Stomach (tissue), 9 donors: ENCODE measurements around the gene PBX3. TPM values are rescaled to one million over a fixed set of nuclear protein-coding genes. Genes with fewer than 3 reads are reported as not detected.
A peak's percentile ranks its signal among the peaks of the same experiment; 100 is the strongest.

Experiments
- DNase-seq, 2 donors: peaks; one replicate each; pipeline versions ENCODE4 v3.0.0 to v3.0.0-alpha.2; 2013 to 2019
- H3K27ac ChIP-seq, 5 donors: fragments of 200-600 bp in 4 of 5; sonication (generic) in 4 of 5; one replicate each; pipeline ENCODE4 v1.5.1; 2013 to 2019; ENCODE audit warnings: mild to moderate bottlenecking in 1 of 5, moderate library complexity in 1 of 5
- H3K27me3 ChIP-seq, 3 donors: fragments of 200-600 bp; sonication (generic); one replicate each; pipeline ENCODE4 v1.5.1; 2017 to 2019; ENCODE audit warnings: mixed run types in 1 of 3
- H3K36me3 ChIP-seq, 4 donors: fragments of 200-600 bp; sonication (generic); 1 replicate in 3 of 4; 2 replicates in 1 of 4; pipeline ENCODE4 v1.5.1; 2016 to 2019
- H3K4me1 ChIP-seq, 4 donors: fragments of 200-600 bp; sonication (generic); one replicate each; pipeline ENCODE4 v1.5.1; 2016 to 2019
- H3K4me3 ChIP-seq, 4 donors: fragments of 200-600 bp; sonication (generic) in 3 of 4; one replicate each; pipeline ENCODE4 v1.5.1; 2016 to 2019; ENCODE audit warnings: mild to moderate bottlenecking in 1 of 4
- H3K9me3 ChIP-seq, 4 donors: fragments of 200-600 bp; sonication (generic); one replicate each; pipeline ENCODE4 v1.5.1; 2016 to 2019
- EP300 ChIP-seq: sonication (generic); formaldehyde crosslinking; IDR thresholded peaks from one replicate; pipeline ENCODE4 v1.6.1; 2017; ENCODE audit warnings: antibody characterized with exemption
- POLR2A ChIP-seq, 4 donors: fragments of 450-650 bp; IDR thresholded peaks; one replicate each; pipeline ENCODE4 v1.6.1; 2016; ENCODE audit warnings: antibody characterized with exemption in 4 of 4, control low read depth in 2 of 4, mild to moderate bottlenecking in 1 of 4, moderate library complexity in 1 of 4
- POLR2AphosphoS5 ChIP-seq, 3 donors: sonication (generic); formaldehyde crosslinking; IDR thresholded peaks; one replicate each; pipeline ENCODE4 v1.6.1; 2016; ENCODE audit warnings: antibody characterized with exemption in 3 of 3
- WGBS, 5 donors: extraction: QIAGEN DNeasy Blood & Tissue Kit in 3 of 5; methylation state at CpG; one replicate each; pipeline versions ENCODE4 v1.1.5 to v1.1.7; 2013 to 2018; 5-methylcytosine and 5-hydroxymethylcytosine counted together
- intact Hi-C: fragments of 100-400 bp; cut with DNase I; formaldehyde crosslinking; loops from one replicate; pipeline ENCODE4 v1.15.1; 2023; ENCODE audit warnings: low total_unique reads
- polyA plus RNA-seq, 3 donors: library from polyadenylated mRNA; stranded (reverse); fragments of 200-250 nt; gene quantifications; one replicate each; pipeline ENCODE4 v1.2.3, GENCODE V29; 2013
- total RNA-seq, 5 donors: library from RNA; depleted of rRNA; stranded (reverse); fragments of >200 nt; gene quantifications; one replicate each; pipeline versions ENCODE4 v1.1.0 to v1.2.3, GENCODE V29; 2014 to 2016
- TF ChIP-seq, protein P1 (sequence below), 7 experiments: fragments of 450-650 bp in 4 of 7; fragments of 200-600 bp in 3 of 7; sonication (generic) in 3 of 7; IDR thresholded peaks; one replicate each; pipeline ENCODE4 v1.5.1; 2016 to 2019; ENCODE audit warnings: antibody characterized with exemption in 7 of 7, control low read depth in 2 of 7, mild to moderate bottlenecking in 1 of 7
- donor health status: healthy with polysubstance abuse.
- donor health status: Bipolar disorder and iron deficiency.
- donor health status: healthy.

Gene PBX3
- total and polyA plus RNA-seq, 8 donors = 9.3 to 59.1 (median 16.2) TPM

DNA sequence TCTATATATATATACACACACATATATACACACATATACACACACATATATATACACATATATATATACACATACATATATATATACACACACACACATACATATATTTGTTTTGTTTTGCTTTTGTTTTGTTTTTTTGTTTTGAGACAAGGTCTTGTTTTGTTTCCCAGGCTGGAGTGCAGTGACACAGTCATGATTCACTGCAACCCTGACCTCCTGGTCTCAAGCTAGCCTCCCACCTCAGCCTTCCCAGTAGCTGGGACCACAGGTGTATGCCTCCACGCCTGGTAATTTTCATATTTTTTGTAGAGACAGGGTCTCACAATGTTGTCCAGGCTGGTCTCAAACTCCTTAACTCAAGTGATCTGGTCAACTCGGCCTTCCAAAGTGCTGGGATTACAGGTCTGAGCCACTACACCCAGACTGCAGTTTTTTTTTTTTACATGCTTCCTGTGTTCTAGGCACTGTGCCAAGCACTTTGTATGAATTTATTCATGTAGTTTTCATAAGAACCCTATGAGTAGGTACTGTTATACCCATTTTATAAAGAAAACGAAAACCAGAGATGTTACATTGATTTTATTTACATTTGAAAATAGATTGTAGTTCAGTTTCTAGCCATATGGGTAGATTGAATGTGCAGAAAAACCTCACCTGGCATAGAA is 120.7 kb downstream of the PBX3 start:
- Histone ChIP-seq H3K27me3 (no peaks in the 10 kb centered on the region), H3K36me3 (no peaks in the 10 kb centered on the region), H3K4me3 (no peak overlapping the region), H3K9me3 (no peaks in the 10 kb centered on the region), H3K27ac (no peak overlapping the region), H3K4me1 (peaks cover 0 to 8% (median 3%) of the 10 kb centered on the region in 4 donors)
- DNase-seq = peak in 1 of 2 donors; percentile 37
- intact Hi-C loops = no loop called here
- no peak for TF ChIP-seq POLR2A (IDR thresholded peaks at IDR 0.05)
- TF ChIP-seq, protein P1, sequence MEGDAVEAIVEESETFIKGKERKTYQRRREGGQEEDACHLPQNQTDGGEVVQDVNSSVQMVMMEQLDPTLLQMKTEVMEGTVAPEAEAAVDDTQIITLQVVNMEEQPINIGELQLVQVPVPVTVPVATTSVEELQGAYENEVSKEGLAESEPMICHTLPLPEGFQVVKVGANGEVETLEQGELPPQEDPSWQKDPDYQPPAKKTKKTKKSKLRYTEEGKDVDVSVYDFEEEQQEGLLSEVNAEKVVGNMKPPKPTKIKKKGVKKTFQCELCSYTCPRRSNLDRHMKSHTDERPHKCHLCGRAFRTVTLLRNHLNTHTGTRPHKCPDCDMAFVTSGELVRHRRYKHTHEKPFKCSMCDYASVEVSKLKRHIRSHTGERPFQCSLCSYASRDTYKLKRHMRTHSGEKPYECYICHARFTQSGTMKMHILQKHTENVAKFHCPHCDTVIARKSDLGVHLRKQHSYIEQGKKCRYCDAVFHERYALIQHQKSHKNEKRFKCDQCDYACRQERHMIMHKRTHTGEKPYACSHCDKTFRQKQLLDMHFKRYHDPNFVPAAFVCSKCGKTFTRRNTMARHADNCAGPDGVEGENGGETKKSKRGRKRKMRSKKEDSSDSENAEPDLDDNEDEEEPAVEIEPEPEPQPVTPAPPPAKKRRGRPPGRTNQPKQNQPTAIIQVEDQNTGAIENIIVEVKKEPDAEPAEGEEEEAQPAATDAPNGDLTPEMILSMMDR (IDR thresholded peaks at IDR 0.05) = no peak
- no peak for TF ChIP-seq EP300
- no peak for TF ChIP-seq POLR2AphosphoS5 (IDR thresholded peaks at IDR 0.05)
- WGBS, 5 donors = 62 to 80% (median 76%) methylated on average over 3 of the region's 3 CpGs

DNA sequence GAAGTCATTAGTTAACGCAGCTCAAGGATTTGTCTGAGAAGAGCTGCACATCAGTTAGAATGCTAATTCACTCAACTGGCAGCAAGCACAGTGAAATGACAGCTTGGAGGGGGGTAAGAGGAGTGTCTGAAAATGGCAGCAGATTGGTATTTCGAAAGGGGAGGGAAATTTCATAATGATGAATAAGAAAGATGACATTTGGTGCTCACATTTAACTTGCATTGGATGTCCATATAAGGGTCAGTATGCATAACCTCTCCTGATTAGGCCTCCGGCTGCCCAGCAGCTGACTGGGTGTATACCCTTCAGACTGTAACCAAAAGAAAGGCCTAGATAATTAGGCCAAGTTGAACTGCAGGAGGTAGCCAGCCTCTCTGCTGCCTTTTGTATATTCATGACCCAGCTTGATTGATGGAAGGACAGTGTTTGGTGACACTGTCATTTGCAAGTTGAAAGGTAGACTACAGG is 131.0 kb downstream of the PBX3 start:
- no peaks in the 10 kb centered on the region for H3K27me3 ChIP-seq
- no peak overlapping the region for H3K4me3 ChIP-seq
- WGBS, 5 donors = 76 to 88% (median 79%) methylated on average over 3 of the region's 3 CpGs
- no peaks in the 10 kb centered on the region for H3K36me3 ChIP-seq
- H3K9me3 ChIP-seq = no peaks in the 10 kb centered on the region
- TF ChIP-seq, protein P1 (IDR thresholded peaks at IDR 0.05) = no peak
- TF ChIP-seq POLR2AphosphoS5 (IDR thresholded peaks at IDR 0.05) (no peak), POLR2A (IDR thresholded peaks at IDR 0.05) (no peak), EP300 (no peak)
- intact Hi-C loops = no loop called here
- H3K4me1 ChIP-seq = peaks cover 0 to 6% (median 0%) of the 10 kb centered on the region in 4 donors
- H3K27ac ChIP-seq = no peak overlapping the region
- no peak for DNase-seq

DNA sequence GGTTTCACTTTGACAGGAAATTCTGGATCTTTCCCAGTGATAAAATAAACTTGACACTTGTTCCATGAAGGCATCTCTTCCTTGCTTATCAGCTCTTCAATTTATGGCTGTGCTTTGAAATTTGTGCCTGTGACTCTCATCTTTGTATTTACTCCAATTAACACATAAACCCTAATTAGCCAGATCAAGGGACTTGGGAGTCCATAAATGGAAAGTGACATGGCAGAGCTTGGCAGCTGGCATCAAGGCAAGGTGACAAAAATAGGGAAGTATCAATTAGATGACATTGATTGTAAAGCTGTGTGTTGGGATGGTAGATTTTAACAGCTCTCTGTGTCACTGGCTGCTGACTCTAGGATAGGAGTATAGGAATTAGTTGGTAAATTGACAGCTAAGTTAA is 133.9 kb downstream of the PBX3 start:
- intact Hi-C loops = no loop called here
- DNase-seq = no peak
- peaks cover 0 to 22% (median 8%) of the 10 kb centered on the region in 4 donors for H3K4me1 ChIP-seq
- H3K27me3 ChIP-seq = no peaks in the 10 kb centered on the region
- H3K36me3 ChIP-seq = no peaks in the 10 kb centered on the region
- no peak for TF ChIP-seq POLR2A (IDR thresholded peaks at IDR 0.05)
- TF ChIP-seq, protein P1 (IDR thresholded peaks at IDR 0.05) = no peak
- TF ChIP-seq POLR2AphosphoS5 (IDR thresholded peaks at IDR 0.05) = no peak
- no peak for TF ChIP-seq EP300
- H3K4me3 ChIP-seq = no peak overlapping the region
- H3K9me3 ChIP-seq = no peaks in the 10 kb centered on the region
- H3K27ac ChIP-seq = no peak overlapping the region

DNA sequence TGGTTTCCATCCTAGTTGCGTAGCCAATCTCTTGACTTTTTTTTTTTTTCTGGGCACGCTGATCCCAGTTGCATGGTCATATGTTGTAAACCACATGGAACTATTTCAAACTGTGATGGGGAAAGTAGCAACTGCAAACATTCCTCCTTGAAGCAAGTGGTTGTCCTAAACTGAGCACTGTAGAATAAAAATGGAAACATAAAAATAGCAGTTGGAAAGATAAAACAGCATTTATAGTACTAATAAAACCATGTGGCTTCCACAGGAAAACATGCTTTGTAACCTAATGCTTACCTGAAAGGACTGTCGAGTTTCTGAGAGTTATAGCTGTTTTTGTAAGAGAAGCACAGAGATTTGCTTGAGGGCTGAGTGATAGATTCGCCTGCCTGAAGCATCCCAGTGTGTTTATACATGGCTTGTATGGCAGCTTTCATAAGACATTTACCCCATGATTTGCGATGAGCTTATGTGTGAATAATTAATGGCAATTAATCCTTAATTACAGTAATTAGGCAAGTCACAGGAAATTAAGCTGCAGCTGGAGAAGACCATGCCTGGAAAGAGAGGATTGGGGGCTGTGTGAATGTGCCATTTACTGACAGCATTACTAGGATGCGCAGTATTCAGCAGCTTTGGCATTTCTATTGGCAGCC is 136.5 kb downstream of the PBX3 start:
- no peak for DNase-seq
- Histone ChIP-seq H3K9me3 (no peaks in the 10 kb centered on the region), H3K36me3 (no peaks in the 10 kb centered on the region), H3K27me3 (no peaks in the 10 kb centered on the region), H3K4me3 (no peak overlapping the region), H3K4me1 (peaks cover 3 to 48% (median 22%) of the 10 kb centered on the region in 4 donors), H3K27ac (no peak overlapping the region)
- intact Hi-C loops = no loop called here
- WGBS, 5 donors = 85 to 92% (median 89%) methylated on average over 6 of the region's 6 CpGs
- TF ChIP-seq, protein P1 (IDR thresholded peaks at IDR 0.05) = no peak
- TF ChIP-seq EP300 = no peak
- no peak for TF ChIP-seq POLR2AphosphoS5 (IDR thresholded peaks at IDR 0.05)
- TF ChIP-seq POLR2A (IDR thresholded peaks at IDR 0.05) = no peak
